ENCODE measurements around the gene POU3F1. TPM values are rescaled to one million over a fixed set of nuclear protein-coding genes. Genes with fewer than 3 reads are reported as not detected.

Gene POU3F1
- polyA plus RNA-seq, 2 of the 4 experiments (the other 2 are of a cell fraction), result not detected

GRCh38 chr1:38027201-38028104 lies 19.1 kb downstream of the POU3F1 start (continued):
- TF ChIP-seq HMGXB4 (CRISPR knock-in tag; IDR thresholded peaks at IDR 0.05; ENCODE audit: borderline replicate concordance), result no peak

GRCh38 chr1:38026592-38027200 lies 19.9 kb downstream of the POU3F1 start:
- CTCF ChIA-PET, result interaction anchor here (0.7 to 3.8 kb wide), 16 partner anchors 9 to 813 kb away, joined by 3 to 31 read pairs (median 4); partner anchors contain the start of genes SF3A3 and UTP11
- H3K4me2 ChIP-seq, result no peak overlapping the region
- H3K4me3 ChIP-seq, result no peak overlapping the region
- H3K9me3 ChIP-seq, result no peaks in the 10 kb centered on the region
- H3K4me1 ChIP-seq, result 0 out of 3 replicates have a peak, but pooled peaks cover 3% of the 10 kb centered on the region
- WGBS (ENCODE audit: missing lambda C conversion rate), result 84% methylated on average over 7 of the region's 8 CpGs
- FAIRE-seq, result no peak
- peak; percentile 50 to 56 for DNase-seq (ENCODE audit: low read depth in 1 of 2, low spot score in 1 of 2)
- TF ChIP-seq HDAC2 (IDR thresholded peaks at IDR 0.05), result no peak
- peak; percentile 67 to 76 for TF ChIP-seq RAD21 (conservative IDR thresholded peaks at IDR 0.05 in 1 of 2, IDR thresholded peaks at IDR 0.05 in 1 of 2)
- TF ChIP-seq TFCP2L1 (CRISPR knock-in tag; IDR thresholded peaks at IDR 0.05), result no peak
- peak; percentile 60 for TF ChIP-seq CTCF (IDR thresholded peaks at IDR 0.05)
- peak; percentile 52; the same call in 2 of the 3 replicates for TF ChIP-seq SMC3 (IDR thresholded peaks at IDR 0.05)
- peak; percentile 57 to 80; a peak in 4 of 6 replicates for ATAC-seq
- POLR2A ChIA-PET, result no interaction called here
- H3K27ac ChIP-seq, result no peak overlapping the region

GRCh38 chr1:38025664-38026063 lies 20.9 kb downstream of the POU3F1 start:
- DNase-seq (ENCODE audit: low read depth in 1 of 2, low spot score in 1 of 2) (no peak), FAIRE-seq (no peak), ATAC-seq (no peak)
- Histone ChIP-seq H3K27ac (no peak overlapping the region), H3K4me3 (no peak overlapping the region), H3K4me1 (0 out of 3 replicates have a peak, but pooled peaks cover 3% of the 10 kb centered on the region), H3K9me3 (no peaks in the 10 kb centered on the region), H3K4me2 (no peak overlapping the region)
- TF ChIP-seq HOXB13 (CRISPR knock-in tag; IDR thresholded peaks at IDR 0.05; ENCODE audit: low read depth) (no peak), KDM1A (IDR thresholded peaks at IDR 0.05; ENCODE audit: low read depth) (no peak), JUN (IDR thresholded peaks at IDR 0.05) (no peak), HOXB5 (CRISPR knock-in tag; IDR thresholded peaks at IDR 0.05) (no peak), HEYL (CRISPR knock-in tag; IDR thresholded peaks at IDR 0.05) (no peak), POLR2A (IDR thresholded peaks at IDR 0.05; ENCODE audit: low read length) (no peak), FOSL2 (IDR thresholded peaks at IDR 0.05) (no peak), FOSL2 (CRISPR knock-in tag; IDR thresholded peaks at IDR 0.05) (no peak), POLR2AphosphoS2 (conservative IDR thresholded peaks at IDR 0.05; ENCODE audit: low read length) (no peak), JUNB (IDR thresholded peaks at IDR 0.05) (no peak), ZNF302 (CRISPR knock-in tag; IDR thresholded peaks at IDR 0.05) (no peak), HOXA7 (CRISPR knock-in tag; IDR thresholded peaks at IDR 0.05) (no peak), RARB (CRISPR knock-in tag; IDR thresholded peaks at IDR 0.05) (no peak), MAFK (IDR thresholded peaks at IDR 0.05; ENCODE audit: partially characterized antibody) (no peak), PBX3 (IDR thresholded peaks at IDR 0.05) (no peak), CBX2 (IDR thresholded peaks at IDR 0.05; ENCODE audit: borderline replicate concordance, low read depth) (no peak), PHF8 (IDR thresholded peaks at IDR 0.05; ENCODE audit: borderline replicate concordance, low read depth) (no peak), EP300 (IDR thresholded peaks at IDR 0.05) (no peak), ATOH8 (CRISPR knock-in tag; IDR thresholded peaks at IDR 0.05; ENCODE audit: low read depth) (no peak)
- ChIA-PET POLR2A (no interaction called here), CTCF (interaction anchor here (1.2 to 3.8 kb wide), 10 partner anchors 8 to 811 kb away, joined by 4 to 31 read pairs (median 8); partner anchors contain the start of genes SF3A3 and UTP11)
- 94% methylated on average over 6 of the region's 6 CpGs for WGBS (ENCODE audit: missing lambda C conversion rate)

Data from A549 (cell line).